ENCODE data around the gene NISCH. TPM values are rescaled to one million over a fixed set of nuclear protein-coding genes. Genes with fewer than 3 reads are reported as not detected.

Gene NISCH
- total RNA-seq, 1 experiment from 2014 or later: 62.2 TPM

GRCh38 chr3:52468336-52468735, 12.9 kb downstream of the NISCH start:
- H3K4me3 ChIP-seq (ENCODE audit: low read depth, low read length): no peak overlapping the region
- no peaks in the 10 kb centered on the region for H3K9me3 ChIP-seq
- no peaks in the 10 kb centered on the region for H3K27me3 ChIP-seq (replicated peaks; ENCODE audit: control insufficient read depth, insufficient read depth, low read length)
- no peak overlapping the region for H3K27ac Mint-ChIP-seq (ENCODE audit: unreplicated experiment)
- H3K4me3 Mint-ChIP-seq (ENCODE audit: unreplicated experiment): no peak overlapping the region
- H3K27me3 Mint-ChIP-seq (ENCODE audit: insufficient read depth, unreplicated experiment): no peaks in the 10 kb centered on the region
- no peak for TF ChIP-seq CTCF (IDR thresholded peaks at IDR 0.05; ENCODE audit: insufficient read depth in 1 of 2, low read depth in 1 of 2, low read length in 1 of 2, severe bottlenecking in 1 of 2, unreplicated experiment in 1 of 2)
- peaks cover 4% of the 10 kb centered on the region for H3K36me3 ChIP-seq (ENCODE audit: control insufficient read depth, insufficient read depth, low read length)
- DNase-seq: no peak
- ChIA-PET CTCF (no interaction called here), POLR2A (no interaction called here)
- BruUV-seq (replicated peaks): no TSS peak
- intact Hi-C loops (cut with micrococcal nuclease; ENCODE audit: unreplicated experiment): no loop called here
- H3K36me3 Mint-ChIP-seq (ENCODE audit: insufficient read depth, unreplicated experiment): peaks cover 50% of the 10 kb centered on the region
- no peaks in the 10 kb centered on the region for H3K9me3 Mint-ChIP-seq (ENCODE audit: unreplicated experiment)
- no peaks in the 10 kb centered on the region for H3K4me1 ChIP-seq
- no peaks in the 10 kb centered on the region for H3K4me1 Mint-ChIP-seq (ENCODE audit: low read depth, unreplicated experiment)

GRCh38 chr3:52469001-52469400, 13.6 kb downstream of the NISCH start:
- H3K4me3 ChIP-seq (ENCODE audit: low read depth, low read length): no peak overlapping the region

GRCh38 chr3:52470920-52471319, 15.5 kb downstream of the NISCH start:
- H3K36me3 Mint-ChIP-seq (ENCODE audit: insufficient read depth, unreplicated experiment): peaks cover 58% of the 10 kb centered on the region

More at GRCh38 chr3:52469001-52469400, 13.6 kb downstream of the NISCH start:
- BruUV-seq (replicated peaks): no TSS peak
- no peaks in the 10 kb centered on the region for H3K9me3 Mint-ChIP-seq (ENCODE audit: unreplicated experiment)
- H3K27ac Mint-ChIP-seq (ENCODE audit: unreplicated experiment): no peak overlapping the region
- Histone ChIP-seq H3K36me3 (ENCODE audit: control insufficient read depth, insufficient read depth, low read length) (peaks cover 5% of the 10 kb centered on the region), H3K9me3 (no peaks in the 10 kb centered on the region), H3K4me1 (no peaks in the 10 kb centered on the region), H3K27me3 (replicated peaks; ENCODE audit: control insufficient read depth, insufficient read depth, low read length) (no peaks in the 10 kb centered on the region)
- no peak for TF ChIP-seq CTCF (IDR thresholded peaks at IDR 0.05; ENCODE audit: insufficient read depth in 1 of 2, low read depth in 1 of 2, low read length in 1 of 2, severe bottlenecking in 1 of 2, unreplicated experiment in 1 of 2)
- intact Hi-C loops (cut with micrococcal nuclease; ENCODE audit: unreplicated experiment): no loop called here
- H3K36me3 Mint-ChIP-seq (ENCODE audit: insufficient read depth, unreplicated experiment): peaks cover 47% of the 10 kb centered on the region
- CTCF ChIA-PET: no interaction called here
- DNase-seq: no peak
- H3K27me3 Mint-ChIP-seq (ENCODE audit: insufficient read depth, unreplicated experiment): no peaks in the 10 kb centered on the region
- POLR2A ChIA-PET: no interaction called here
- no peak overlapping the region for H3K4me3 Mint-ChIP-seq (ENCODE audit: unreplicated experiment)
- no peaks in the 10 kb centered on the region for H3K4me1 Mint-ChIP-seq (ENCODE audit: low read depth, unreplicated experiment)

More at GRCh38 chr3:52470920-52471319, 15.5 kb downstream of the NISCH start:
- ChIA-PET POLR2A (no interaction called here), CTCF (no interaction called here)
- TF ChIP-seq CTCF (IDR thresholded peaks at IDR 0.05; ENCODE audit: insufficient read depth in 1 of 2, low read depth in 1 of 2, low read length in 1 of 2, severe bottlenecking in 1 of 2, unreplicated experiment in 1 of 2): no peak
- BruUV-seq (replicated peaks): no TSS peak
- intact Hi-C loops (cut with micrococcal nuclease; ENCODE audit: unreplicated experiment): no loop called here
- no peaks in the 10 kb centered on the region for H3K9me3 Mint-ChIP-seq (ENCODE audit: unreplicated experiment)
- no peaks in the 10 kb centered on the region for H3K4me1 ChIP-seq
- no peak overlapping the region for H3K4me3 ChIP-seq (ENCODE audit: low read depth, low read length)
- H3K36me3 ChIP-seq (ENCODE audit: control insufficient read depth, insufficient read depth, low read length): peaks cover 4% of the 10 kb centered on the region
- H3K4me1 Mint-ChIP-seq (ENCODE audit: low read depth, unreplicated experiment): no peaks in the 10 kb centered on the region
- no peak overlapping the region for H3K27ac Mint-ChIP-seq (ENCODE audit: unreplicated experiment)
- no peaks in the 10 kb centered on the region for H3K9me3 ChIP-seq
- no peak overlapping the region for H3K4me3 Mint-ChIP-seq (ENCODE audit: unreplicated experiment)
- H3K27me3 Mint-ChIP-seq (ENCODE audit: insufficient read depth, unreplicated experiment): no peaks in the 10 kb centered on the region
- no peaks in the 10 kb centered on the region for H3K27me3 ChIP-seq (replicated peaks; ENCODE audit: control insufficient read depth, insufficient read depth, low read length)
- no peak for DNase-seq
